Measurements from ENCODE around the gene LMBRD1.

Gene LMBRD1

DNA sequence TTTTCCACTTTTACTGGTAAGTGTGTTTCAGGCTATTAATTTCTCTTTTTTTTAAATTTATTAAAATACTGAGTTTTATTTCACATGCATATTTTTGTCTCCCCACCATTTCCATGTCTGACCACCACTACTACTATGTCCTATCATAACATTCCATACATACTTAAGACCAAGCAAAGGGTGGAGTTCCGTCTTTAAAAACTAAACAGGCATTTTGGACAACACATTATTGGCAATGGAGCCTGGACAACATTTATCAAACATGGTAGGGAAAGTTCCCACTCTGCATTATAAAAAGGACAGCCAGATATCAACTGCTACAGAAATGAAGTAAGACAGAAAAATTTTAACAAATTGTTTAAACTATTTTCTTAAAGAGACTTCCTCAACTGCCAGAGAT, 91.9 kb downstream of the LMBRD1 start:
- H3K27me3 ChIP-seq (ENCODE audit: insufficient read depth, low read length, poor library complexity): no peaks in the 10 kb centered on the region
- ATAC-seq (ENCODE audit: insufficient read depth, low read depth): no peak
- no peaks in the 10 kb centered on the region for H3K9me3 ChIP-seq (ENCODE audit: insufficient read depth, low read length, severe bottlenecking)
- H3K4me2 ChIP-seq (ENCODE audit: insufficient read depth, low read length): no peak overlapping the region
- TF ChIP-seq EZH2 (IDR thresholded peaks at IDR 0.05; ENCODE audit: borderline replicate concordance, low read depth, low read length, severe bottlenecking): no peak
- TF ChIP-seq, protein P1, sequence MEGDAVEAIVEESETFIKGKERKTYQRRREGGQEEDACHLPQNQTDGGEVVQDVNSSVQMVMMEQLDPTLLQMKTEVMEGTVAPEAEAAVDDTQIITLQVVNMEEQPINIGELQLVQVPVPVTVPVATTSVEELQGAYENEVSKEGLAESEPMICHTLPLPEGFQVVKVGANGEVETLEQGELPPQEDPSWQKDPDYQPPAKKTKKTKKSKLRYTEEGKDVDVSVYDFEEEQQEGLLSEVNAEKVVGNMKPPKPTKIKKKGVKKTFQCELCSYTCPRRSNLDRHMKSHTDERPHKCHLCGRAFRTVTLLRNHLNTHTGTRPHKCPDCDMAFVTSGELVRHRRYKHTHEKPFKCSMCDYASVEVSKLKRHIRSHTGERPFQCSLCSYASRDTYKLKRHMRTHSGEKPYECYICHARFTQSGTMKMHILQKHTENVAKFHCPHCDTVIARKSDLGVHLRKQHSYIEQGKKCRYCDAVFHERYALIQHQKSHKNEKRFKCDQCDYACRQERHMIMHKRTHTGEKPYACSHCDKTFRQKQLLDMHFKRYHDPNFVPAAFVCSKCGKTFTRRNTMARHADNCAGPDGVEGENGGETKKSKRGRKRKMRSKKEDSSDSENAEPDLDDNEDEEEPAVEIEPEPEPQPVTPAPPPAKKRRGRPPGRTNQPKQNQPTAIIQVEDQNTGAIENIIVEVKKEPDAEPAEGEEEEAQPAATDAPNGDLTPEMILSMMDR (IDR thresholded peaks at IDR 0.05; ENCODE audit: borderline replicate concordance, extremely low read depth, low read length, poor library complexity, severe bottlenecking): no peak
- no peaks in the 10 kb centered on the region for H4K20me1 ChIP-seq (ENCODE audit: insufficient read depth, low read length)
- no peak overlapping the region for H3K27ac ChIP-seq (ENCODE audit: low read length)
- H3K36me3 ChIP-seq (ENCODE audit: insufficient read depth, low read length): peaks cover 6% of the 10 kb centered on the region; the same call in 1 of the 2 replicates
- H3K4me1 ChIP-seq (ENCODE audit: insufficient read depth, low read length): no peaks in the 10 kb centered on the region
- no peaks in the 10 kb centered on the region for H3K79me2 ChIP-seq (ENCODE audit: insufficient read depth, low read length)
- H3K4me3 ChIP-seq (ENCODE audit: low read depth in 1 of 2, low read length in 2 of 2): no peak overlapping the region
- DNase-seq: no peak
- no peak overlapping the region for H2AFZ ChIP-seq (ENCODE audit: low read depth, low read length)
- H3K9ac ChIP-seq (ENCODE audit: low read depth, low read length): no peak overlapping the region

DNA sequence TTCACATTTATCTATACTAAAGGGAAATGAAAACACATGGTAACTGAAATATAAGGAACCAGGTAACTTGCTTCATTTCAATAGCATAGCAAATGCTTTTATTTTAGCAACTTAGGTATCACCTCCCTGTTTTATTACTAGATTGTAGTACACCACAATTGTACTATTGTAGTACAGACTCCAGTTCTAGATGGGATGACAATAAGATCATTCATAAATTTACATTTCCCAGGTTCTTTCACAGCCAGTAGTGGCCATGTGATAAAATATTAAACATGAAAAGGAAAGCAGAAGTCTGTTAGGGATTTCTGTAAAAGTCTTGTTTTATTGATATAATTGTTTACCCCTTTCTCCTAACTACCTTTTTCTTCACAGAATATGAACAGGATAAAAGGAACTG, 97.2 kb downstream of the LMBRD1 start:
- Histone ChIP-seq H3K9me3 (ENCODE audit: insufficient read depth, low read length, severe bottlenecking) (no peaks in the 10 kb centered on the region), H3K9ac (ENCODE audit: low read depth, low read length) (no peak overlapping the region), H3K27ac (ENCODE audit: low read length) (no peak overlapping the region), H3K36me3 (ENCODE audit: insufficient read depth, low read length) (peaks cover 11% of the 10 kb centered on the region; the same call in 1 of the 2 replicates), H3K4me1 (ENCODE audit: insufficient read depth, low read length) (no peaks in the 10 kb centered on the region), H3K79me2 (ENCODE audit: insufficient read depth, low read length) (no peaks in the 10 kb centered on the region), H2AFZ (ENCODE audit: low read depth, low read length) (no peak overlapping the region), H3K4me3 (ENCODE audit: low read depth in 1 of 2, low read length in 2 of 2) (no peak overlapping the region), H4K20me1 (ENCODE audit: insufficient read depth, low read length) (no peaks in the 10 kb centered on the region), H3K27me3 (ENCODE audit: insufficient read depth, low read length, poor library complexity) (no peaks in the 10 kb centered on the region), H3K4me2 (ENCODE audit: insufficient read depth, low read length) (no peak overlapping the region)
- ATAC-seq (ENCODE audit: insufficient read depth, low read depth): no peak
- TF ChIP-seq, protein P1 (IDR thresholded peaks at IDR 0.05; ENCODE audit: borderline replicate concordance, extremely low read depth, low read length, poor library complexity, severe bottlenecking): no peak
- no peak for TF ChIP-seq EZH2 (IDR thresholded peaks at IDR 0.05; ENCODE audit: borderline replicate concordance, low read depth, low read length, severe bottlenecking)
- no peak for DNase-seq

DNA sequence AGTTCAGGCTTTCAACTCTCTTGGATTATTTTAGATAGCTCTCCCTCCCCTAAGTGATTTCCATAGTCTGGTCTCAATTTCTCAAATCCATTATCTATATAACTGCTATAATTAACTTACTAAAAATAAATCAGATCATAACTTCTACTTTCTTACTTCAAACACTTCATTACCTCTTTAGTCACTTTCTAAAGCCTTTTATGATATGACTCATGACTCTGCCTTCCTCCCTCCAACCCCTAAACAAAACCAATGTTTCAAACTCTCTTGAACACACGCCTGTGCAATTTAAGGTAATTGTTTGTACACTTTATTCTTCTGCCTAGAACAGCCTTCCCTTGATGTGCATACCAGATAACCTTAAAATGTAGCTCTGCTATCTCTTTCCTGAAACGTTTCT, 100.5 kb downstream of the LMBRD1 start:
- no peak overlapping the region for H3K27ac ChIP-seq (ENCODE audit: low read length)
- H3K27me3 ChIP-seq (ENCODE audit: insufficient read depth, low read length, poor library complexity): no peaks in the 10 kb centered on the region
- no peaks in the 10 kb centered on the region for H3K79me2 ChIP-seq (ENCODE audit: insufficient read depth, low read length)
- no peaks in the 10 kb centered on the region for H3K9me3 ChIP-seq (ENCODE audit: insufficient read depth, low read length, severe bottlenecking)
- DNase-seq (no peak), ATAC-seq (ENCODE audit: insufficient read depth, low read depth) (no peak)
- TF ChIP-seq EZH2 (IDR thresholded peaks at IDR 0.05; ENCODE audit: borderline replicate concordance, low read depth, low read length, severe bottlenecking): no peak
- TF ChIP-seq, protein P1 (IDR thresholded peaks at IDR 0.05; ENCODE audit: borderline replicate concordance, extremely low read depth, low read length, poor library complexity, severe bottlenecking): no peak
- H3K4me1 ChIP-seq (ENCODE audit: insufficient read depth, low read length): no peaks in the 10 kb centered on the region
- H3K9ac ChIP-seq (ENCODE audit: low read depth, low read length): no peak overlapping the region
- no peaks in the 10 kb centered on the region for H4K20me1 ChIP-seq (ENCODE audit: insufficient read depth, low read length)
- H3K36me3 ChIP-seq (ENCODE audit: insufficient read depth, low read length): peaks cover 11% of the 10 kb centered on the region; the same call in 1 of the 2 replicates
- no peak overlapping the region for H3K4me2 ChIP-seq (ENCODE audit: insufficient read depth, low read length)
- no peak overlapping the region for H3K4me3 ChIP-seq (ENCODE audit: low read depth in 1 of 2, low read length in 2 of 2)
- no peak overlapping the region for H2AFZ ChIP-seq (ENCODE audit: low read depth, low read length)

DNA sequence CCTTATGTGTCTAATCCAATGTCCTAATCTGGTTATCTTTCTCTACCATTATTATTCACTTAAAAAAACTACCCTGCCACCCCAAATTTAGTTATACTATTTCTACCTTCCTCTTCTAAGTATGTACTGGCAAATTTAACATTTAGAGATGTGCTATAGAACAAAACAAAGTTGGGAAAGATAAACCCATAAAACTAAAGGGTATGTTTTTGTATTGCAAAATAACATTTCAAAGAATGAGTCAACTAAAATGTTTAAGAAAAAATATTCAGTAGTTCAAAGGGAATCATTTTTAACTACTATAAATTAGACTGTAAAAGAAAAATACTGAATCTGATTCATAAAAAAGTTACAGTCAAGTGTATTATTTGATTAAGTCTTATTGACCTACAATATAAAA, 103.0 kb downstream of the LMBRD1 start:
- Histone ChIP-seq H3K4me3 (ENCODE audit: low read depth in 1 of 2, low read length in 2 of 2) (no peak overlapping the region), H2AFZ (ENCODE audit: low read depth, low read length) (no peak overlapping the region), H3K9me3 (ENCODE audit: insufficient read depth, low read length, severe bottlenecking) (no peaks in the 10 kb centered on the region), H3K4me2 (ENCODE audit: insufficient read depth, low read length) (no peak overlapping the region), H4K20me1 (ENCODE audit: insufficient read depth, low read length) (no peaks in the 10 kb centered on the region), H3K79me2 (ENCODE audit: insufficient read depth, low read length) (no peaks in the 10 kb centered on the region), H3K9ac (ENCODE audit: low read depth, low read length) (no peak overlapping the region), H3K4me1 (ENCODE audit: insufficient read depth, low read length) (no peaks in the 10 kb centered on the region), H3K27me3 (ENCODE audit: insufficient read depth, low read length, poor library complexity) (no peaks in the 10 kb centered on the region), H3K36me3 (ENCODE audit: insufficient read depth, low read length) (peaks cover 8% of the 10 kb centered on the region; the same call in 1 of the 2 replicates), H3K27ac (ENCODE audit: low read length) (no peak overlapping the region)
- DNase-seq (no peak), ATAC-seq (ENCODE audit: insufficient read depth, low read depth) (no peak)
- no peak for TF ChIP-seq EZH2 (IDR thresholded peaks at IDR 0.05; ENCODE audit: borderline replicate concordance, low read depth, low read length, severe bottlenecking)
- TF ChIP-seq, protein P1 (IDR thresholded peaks at IDR 0.05; ENCODE audit: borderline replicate concordance, extremely low read depth, low read length, poor library complexity, severe bottlenecking): no peak
